ENCODE data around the gene EHMT1.
A peak's percentile ranks its signal among the peaks of the same experiment; 100 is the strongest.

The EHMT1 gene

GRCh38 chr9:137799630-137799983 is 180.8 kb downstream of the EHMT1 start:
- Mint-ChIP-seq H3K9me3 (no peaks in the 10 kb centered on the region), H3K4me1 (peaks cover 9% of the 10 kb centered on the region), H3K4me3 (no peak overlapping the region), H3K27me3 (ENCODE audit: low read depth) (no peaks in the 10 kb centered on the region), H3K27ac (peak overlapping the region in 1 of 3 experiments; percentile 17), H3K36me3 (ENCODE audit: low read depth) (peaks cover 85% of the 10 kb centered on the region)
- TF ChIP-seq CTCF (IDR thresholded peaks at IDR 0.05; ENCODE audit: unreplicated experiment in 3 of 3) = no peak

GRCh38 chr9:137800196-137801022 is 181.6 kb downstream of the EHMT1 start:
- H3K27me3 Mint-ChIP-seq (ENCODE audit: low read depth) = no peaks in the 10 kb centered on the region
- no peak for TF ChIP-seq CTCF (IDR thresholded peaks at IDR 0.05; ENCODE audit: unreplicated experiment in 3 of 3)
- H3K4me1 Mint-ChIP-seq = peaks cover 9% of the 10 kb centered on the region
- no peak overlapping the region for H3K27ac Mint-ChIP-seq
- H3K4me3 Mint-ChIP-seq = no peak overlapping the region
- H3K36me3 Mint-ChIP-seq (ENCODE audit: low read depth) = peaks cover 85% of the 10 kb centered on the region
- H3K9me3 Mint-ChIP-seq = no peaks in the 10 kb centered on the region

GRCh38 chr9:137801023-137801319 is 182.2 kb downstream of the EHMT1 start:
- TF ChIP-seq CTCF (IDR thresholded peaks at IDR 0.05; ENCODE audit: unreplicated experiment in 3 of 3) = no peak
- no peaks in the 10 kb centered on the region for H3K9me3 Mint-ChIP-seq
- no peaks in the 10 kb centered on the region for H3K27me3 Mint-ChIP-seq (ENCODE audit: low read depth)
- peaks cover 81% of the 10 kb centered on the region for H3K36me3 Mint-ChIP-seq (ENCODE audit: low read depth)
- H3K27ac Mint-ChIP-seq = no peak overlapping the region
- H3K4me3 Mint-ChIP-seq = no peak overlapping the region
- peaks cover 9% of the 10 kb centered on the region for H3K4me1 Mint-ChIP-seq

- no peaks in the 10 kb centered on the region for H3K27me3 Mint-ChIP-seq (ENCODE audit: low read depth)
- no peak overlapping the region for H3K4me3 Mint-ChIP-seq
- peaks cover 5% of the 10 kb centered on the region for H3K4me1 Mint-ChIP-seq
- no peaks in the 10 kb centered on the region for H3K9me3 Mint-ChIP-seq
- H3K36me3 Mint-ChIP-seq (ENCODE audit: low read depth) = peaks cover 82% of the 10 kb centered on the region
- TF ChIP-seq CTCF (IDR thresholded peaks at IDR 0.05; ENCODE audit: unreplicated experiment in 3 of 3) = no peak
- no peak overlapping the region for H3K27ac Mint-ChIP-seq
These were observed 183.2 kb downstream of the EHMT1 start for GRCh38 chr9:137802021-137802420.

- no peak for TF ChIP-seq CTCF (IDR thresholded peaks at IDR 0.05; ENCODE audit: unreplicated experiment in 3 of 3)
- H3K36me3 Mint-ChIP-seq (ENCODE audit: low read depth) = peaks cover 79% of the 10 kb centered on the region
- H3K27ac Mint-ChIP-seq = no peak overlapping the region
- H3K4me3 Mint-ChIP-seq = no peak overlapping the region
- no peaks in the 10 kb centered on the region for H3K9me3 Mint-ChIP-seq
- H3K27me3 Mint-ChIP-seq (ENCODE audit: low read depth) = no peaks in the 10 kb centered on the region
- H3K4me1 Mint-ChIP-seq = no peaks in the 10 kb centered on the region
These were observed 183.9 kb downstream of the EHMT1 start for GRCh38 chr9:137802521-137803243.
